SW 1271 (cell line): ENCODE measurements around the gene PPFIA4.

Source experiments
- DNase-seq, 2 experiments: peaks; one replicate each; lab custom pipeline; 2025; lab: John Stamatoyannopoulos, UW

The PPFIA4 gene

DNA sequence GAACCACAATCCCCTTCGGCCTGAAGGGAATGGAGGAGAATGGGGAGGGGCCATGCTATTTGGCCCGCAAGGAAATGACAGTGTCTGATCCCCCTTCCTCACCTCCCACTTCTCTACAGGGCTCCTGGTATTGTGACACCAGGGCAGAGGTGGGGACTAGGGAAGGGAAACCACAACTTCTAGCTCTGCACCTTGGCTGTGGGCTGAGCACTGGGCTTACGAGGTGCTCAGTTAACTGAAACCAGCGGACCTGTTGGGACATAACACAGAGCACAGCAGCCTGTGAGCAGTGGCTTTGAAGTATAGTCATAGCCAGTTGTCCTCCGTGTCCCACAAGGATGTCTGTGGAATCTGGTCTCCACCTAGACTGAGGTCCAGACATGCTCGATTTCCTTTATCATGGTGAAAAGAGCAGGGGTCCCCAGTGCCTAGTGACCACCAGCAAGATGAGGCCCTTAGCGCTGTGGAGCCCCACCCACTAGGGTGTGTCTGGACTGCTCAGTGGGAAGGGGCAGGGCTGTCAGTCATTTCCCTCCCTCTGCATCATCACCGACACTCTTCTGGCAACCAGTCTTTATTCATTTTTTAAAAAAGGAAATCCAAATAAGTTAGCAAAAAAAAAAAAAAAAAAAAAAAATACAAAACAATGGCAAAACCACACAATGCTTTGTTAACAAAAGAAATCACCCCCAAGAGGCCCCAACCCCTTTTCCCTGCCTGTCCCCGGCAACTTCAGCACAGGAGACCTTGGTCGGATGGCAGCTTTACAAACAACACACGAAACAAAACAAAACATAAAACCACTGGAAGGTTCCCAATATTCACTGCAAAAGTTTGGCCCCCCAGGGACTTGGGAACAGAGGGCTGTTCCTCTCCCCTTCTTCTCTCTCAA lies 56.5 kb downstream of the PPFIA4 start:
- no peak for DNase-seq

DNA sequence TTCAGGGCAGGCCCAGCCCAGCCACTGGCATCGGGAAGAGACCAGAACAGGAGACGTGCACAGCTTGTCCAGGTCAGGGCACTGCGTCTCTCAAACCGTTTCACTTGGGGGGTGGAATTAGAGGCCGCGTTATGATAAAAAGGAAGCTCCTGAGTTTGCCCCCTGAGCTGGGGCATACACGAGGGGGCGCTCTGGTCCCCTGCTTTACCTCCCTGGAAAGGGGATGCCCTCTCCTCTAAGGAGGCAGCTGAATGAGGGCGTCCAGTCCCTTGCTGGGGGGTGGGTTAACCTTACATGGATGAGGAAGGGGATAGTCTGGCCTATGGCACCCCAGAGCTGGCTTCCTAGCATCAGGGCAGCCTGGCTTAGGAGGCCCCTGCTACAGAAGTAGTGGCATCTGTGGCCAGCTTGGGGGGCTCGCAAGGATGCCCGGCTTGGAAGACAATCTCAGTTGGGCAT lies 57.2 kb downstream of the PPFIA4 start:
- no peak for DNase-seq

DNA sequence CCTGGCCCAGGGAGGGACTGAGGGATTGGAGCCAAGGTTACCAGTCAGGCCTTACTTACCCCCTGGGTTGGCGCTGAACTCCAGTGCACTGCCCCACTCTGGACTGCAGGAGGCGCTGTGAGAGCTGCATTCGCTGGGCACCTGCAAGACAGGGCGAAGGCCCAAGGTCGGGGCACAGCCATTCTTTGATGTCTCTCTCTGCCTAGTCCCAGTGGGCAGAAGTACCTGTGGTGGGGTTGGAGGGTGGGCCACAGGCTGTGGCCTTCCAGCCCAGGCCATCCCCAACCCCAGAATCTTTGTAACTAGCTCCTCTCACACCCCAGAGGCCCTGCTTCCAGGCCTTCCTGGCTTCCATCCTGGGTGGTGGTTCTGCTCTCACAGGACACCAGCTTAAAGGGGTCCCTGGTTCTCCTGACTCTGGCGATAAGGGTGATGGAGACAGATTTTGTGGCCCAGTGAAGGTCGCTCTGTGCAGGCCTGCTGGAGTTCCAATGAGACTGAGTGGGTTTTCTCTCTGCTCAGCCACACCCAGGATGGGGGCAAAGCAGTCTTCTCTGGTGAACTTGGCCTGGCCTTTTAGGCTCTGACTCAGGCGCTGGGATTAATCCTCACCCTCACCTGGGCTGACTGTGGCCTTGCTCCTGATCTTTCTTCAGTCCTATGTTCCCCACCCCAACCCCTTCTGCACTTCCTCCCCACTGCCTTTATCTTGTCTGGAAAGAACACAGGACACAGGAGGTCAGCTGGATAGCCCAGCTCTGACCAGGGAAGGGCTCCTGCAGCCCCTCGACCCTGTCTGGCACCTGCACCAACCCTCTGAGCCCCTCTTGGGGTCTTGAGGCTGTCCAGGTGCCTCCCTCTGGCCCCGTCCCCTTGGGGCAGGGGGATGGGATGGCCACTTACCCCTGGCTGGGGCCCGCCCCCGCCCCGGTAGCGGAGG lies 58.6 kb downstream of the PPFIA4 start:
- DNase-seq: no peak

DNA sequence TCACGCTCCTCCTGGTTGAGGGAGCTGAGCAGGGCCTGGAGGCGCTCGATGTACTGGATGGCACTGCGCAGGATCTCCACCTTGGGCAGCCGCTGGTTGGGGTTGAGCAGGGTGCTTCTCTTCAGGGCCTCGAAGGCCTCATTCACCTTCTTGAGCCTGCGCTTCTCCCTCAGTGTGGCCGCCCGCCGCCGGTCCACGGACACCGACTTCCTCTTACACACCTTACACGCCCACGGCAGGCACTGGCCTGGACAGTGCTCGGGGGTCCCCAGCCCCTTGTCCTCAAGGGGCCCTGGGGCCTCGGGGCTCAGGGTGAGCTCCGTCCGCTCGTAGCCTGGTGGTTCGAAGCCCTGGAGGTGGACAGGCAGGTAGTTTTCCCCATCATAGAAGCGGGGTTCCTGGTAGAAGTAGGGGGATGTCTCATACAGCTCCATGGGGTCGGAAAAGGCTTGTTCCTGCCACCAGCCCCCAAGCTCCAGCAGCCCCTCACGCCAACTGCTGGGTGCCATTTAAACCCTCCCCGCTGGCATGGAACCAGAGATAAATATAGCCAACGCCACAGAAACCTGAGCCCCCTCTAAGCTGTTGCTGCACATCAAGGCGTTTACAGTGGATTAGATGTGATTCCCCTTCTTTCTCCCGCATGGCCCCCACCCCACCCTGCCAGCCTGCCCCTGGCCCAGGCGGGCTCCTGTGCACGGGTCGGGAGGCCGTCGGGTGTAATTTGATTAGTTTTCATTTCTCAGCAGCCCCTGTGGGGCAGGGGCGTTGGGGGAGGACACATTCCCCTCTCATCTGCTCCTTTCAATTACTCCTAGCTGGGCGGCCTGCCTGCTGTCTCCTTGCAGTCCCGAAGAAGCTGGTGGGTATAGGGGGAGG lies 59.5 kb downstream of the PPFIA4 start, which contains the start of gene MYOG:
Gene MYOG (minus strand): TSS at position 485 of the 879 bp plus-strand sequence. CDS start 51 bp downstream, at position 434.
- DNase-seq: no peak

DNA sequence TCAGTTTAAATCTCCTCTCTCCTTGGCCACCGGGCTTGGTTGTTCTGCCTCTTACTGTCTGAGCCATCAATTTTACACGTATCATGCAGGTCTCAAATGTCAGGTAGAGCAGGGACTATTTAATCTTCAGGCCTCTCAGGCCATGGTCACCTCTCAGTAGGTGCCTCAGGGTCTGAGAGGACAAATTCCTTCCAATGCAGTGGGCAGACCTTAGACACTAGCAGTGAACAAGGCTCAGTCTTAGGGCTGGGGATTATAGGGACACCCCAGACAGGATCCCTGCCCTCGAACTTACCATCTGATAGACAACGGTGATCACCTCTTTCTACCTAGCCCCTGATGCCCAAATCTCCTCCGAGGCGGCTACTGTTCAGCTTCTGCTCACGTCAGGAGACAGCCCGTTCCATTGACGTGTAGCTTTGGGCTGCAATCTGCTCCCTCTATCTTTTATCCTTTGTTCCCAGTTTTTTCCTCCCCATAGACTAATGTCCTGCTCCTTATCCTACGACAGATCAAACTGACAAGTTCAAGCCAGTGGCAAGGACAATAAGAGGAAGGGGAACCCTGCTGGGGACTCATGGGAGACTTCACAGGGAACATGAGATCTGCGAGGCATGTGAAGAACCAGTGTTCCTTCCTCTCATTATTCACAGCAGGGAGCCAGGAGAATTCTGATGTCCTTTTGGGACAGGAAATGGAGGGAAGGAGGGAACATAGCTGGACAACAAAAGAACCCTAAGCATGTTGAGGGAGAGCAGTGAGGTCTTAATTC lies 60.9 kb downstream of the PPFIA4 start:
- no peak for DNase-seq

DNA sequence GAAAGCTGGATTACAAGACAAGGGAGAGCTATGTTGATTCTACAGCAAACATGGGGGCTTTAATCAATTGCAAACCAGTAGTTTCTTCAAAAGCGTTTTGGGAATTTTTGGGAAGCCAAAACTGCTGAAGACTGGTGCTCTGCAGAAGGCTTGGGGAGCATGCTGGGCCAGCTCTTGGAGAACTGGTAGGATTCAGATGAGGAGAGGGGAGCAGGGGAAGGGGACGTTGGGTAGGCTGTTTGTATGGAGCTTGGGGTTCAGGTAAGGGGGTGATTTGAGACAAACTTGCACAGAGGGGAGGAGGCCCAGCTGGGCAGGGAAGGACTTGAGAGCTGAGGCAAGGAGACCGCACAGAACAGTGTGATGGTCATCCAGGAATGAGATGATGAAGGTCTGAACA lies 62.1 kb downstream of the PPFIA4 start:
- DNase-seq: no peak

DNA sequence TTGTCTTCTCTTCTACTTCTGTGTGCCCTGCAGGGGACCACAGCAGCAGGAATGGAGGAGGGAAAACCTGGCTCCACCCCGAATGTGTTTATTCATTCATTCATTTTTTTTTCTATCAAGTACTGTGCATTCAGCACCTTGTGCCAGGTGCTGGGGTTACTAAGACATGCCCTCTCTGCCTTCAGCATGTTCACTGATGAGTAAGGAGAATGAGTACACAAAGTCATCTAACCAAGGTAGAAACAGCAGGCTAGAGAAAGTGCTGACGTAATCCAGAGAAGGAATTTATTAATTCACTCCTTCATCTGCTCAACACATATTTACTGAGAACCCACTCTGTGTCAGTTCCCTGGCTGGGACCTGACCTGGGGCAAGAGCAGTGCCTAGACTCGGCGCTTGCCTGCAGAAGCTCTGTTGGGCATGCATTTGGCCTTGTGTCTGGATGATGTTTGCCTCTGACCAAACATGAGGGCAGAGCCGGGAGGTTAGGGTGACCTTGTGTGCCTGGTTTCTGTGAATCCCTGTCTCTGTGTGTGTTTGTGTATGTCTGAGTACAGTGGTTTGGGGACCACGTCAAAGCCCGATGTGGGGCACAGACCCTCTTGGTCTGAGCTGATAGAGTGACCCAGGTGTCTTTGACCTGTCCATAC lies 62.8 kb downstream of the PPFIA4 start:
- DNase-seq: no peak

DNA sequence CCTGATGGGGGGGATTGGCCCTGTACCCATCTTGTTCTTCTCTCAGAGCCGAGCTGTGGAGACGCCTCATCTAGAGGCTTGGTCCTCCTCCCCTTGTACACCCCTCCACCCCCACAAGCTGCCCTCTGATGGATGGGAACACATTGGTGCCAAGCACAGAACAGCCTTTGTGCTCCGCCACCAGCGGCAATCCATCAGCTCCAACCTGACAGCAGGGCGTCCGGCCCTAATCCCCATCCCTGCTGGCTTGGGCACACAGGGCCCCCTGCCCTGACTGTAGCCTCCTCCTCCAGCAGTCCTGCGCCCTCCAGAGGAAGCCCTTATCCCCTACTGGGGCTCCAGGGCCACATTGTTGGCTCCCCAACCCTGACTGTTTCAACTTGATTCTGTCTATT lies 63.4 kb downstream of the PPFIA4 start:
- DNase-seq: no peak

DNA sequence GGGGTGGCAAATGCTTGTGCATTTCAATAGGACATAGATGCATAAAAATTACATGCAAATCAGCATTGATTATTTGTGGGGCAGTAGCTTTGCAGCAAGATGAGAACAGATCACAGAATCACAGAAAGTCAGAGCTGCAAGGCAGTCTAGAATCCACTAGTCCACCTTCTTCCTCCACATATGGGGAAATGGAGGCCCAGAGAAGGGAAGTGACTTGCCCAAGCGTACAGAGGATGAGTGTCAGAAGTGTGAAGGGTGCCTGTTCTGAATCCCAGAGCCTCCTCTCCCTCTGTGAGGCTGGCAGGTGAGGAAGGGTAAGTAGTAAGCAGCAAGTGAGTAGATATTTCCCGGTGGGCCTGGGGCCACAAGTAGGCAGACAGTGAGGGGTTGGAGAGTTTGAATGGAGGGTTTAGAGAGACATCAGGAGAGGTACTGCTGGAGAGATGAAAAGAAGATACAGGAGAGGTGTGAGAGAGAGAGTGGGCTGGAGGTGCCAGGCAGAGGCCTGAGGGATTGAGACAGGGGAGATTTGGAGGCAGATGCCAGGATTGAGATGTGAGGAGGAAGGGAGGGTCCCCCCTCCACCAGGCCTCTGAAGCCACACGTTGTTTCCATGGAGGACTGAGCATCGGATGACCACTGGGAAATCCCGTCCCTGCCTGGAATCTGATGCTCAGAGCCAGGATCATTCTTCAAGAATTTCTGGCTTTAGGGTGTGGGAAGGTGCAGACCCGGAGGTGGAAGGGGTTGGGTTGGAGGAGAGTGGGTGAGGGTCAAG lies 64.3 kb downstream of the PPFIA4 start:
- DNase-seq: no peak

DNA sequence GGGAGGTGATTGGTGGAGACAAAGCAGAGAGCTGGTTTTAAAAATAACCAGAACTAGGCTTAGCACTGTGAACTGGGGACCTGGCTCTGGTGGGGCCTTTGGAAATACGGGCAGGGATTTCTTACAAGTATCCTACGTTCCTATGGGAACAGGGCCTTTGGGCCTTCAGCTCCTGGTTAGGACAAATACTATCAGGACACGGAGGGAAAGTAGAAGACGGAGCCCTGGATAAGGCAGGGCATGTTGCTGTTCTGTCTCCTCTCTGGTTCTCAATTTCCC lies 64.8 kb downstream of the PPFIA4 start:
- DNase-seq: no peak

DNA sequence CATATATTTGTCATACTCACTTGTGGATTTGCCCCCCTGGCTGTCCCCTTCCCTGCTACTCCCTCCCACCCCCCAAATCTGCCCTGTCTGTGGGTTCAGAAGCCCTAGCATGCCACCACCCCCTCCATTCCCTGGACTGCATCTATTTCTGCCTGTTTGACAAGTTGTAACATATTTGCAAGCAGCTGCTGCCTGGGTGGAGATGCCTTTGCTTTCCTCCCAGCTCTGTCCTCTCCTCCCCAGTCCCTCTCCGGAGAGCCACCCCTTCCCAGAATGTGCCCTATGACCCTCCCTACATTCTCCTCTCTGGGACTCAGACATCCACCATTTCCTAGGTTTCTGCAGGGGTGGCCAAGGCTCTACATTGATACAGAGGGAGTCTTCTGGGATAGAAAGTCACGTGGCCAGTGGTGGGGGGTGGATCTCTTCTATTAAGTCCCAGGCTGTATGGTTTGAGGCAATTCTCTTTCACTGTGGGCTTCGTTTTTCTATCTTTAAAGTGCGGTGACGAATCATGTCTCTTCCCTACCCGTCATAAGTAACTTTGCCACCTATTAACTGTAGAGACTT lies 65.6 kb downstream of the PPFIA4 start:
- DNase-seq: no peak

DNA sequence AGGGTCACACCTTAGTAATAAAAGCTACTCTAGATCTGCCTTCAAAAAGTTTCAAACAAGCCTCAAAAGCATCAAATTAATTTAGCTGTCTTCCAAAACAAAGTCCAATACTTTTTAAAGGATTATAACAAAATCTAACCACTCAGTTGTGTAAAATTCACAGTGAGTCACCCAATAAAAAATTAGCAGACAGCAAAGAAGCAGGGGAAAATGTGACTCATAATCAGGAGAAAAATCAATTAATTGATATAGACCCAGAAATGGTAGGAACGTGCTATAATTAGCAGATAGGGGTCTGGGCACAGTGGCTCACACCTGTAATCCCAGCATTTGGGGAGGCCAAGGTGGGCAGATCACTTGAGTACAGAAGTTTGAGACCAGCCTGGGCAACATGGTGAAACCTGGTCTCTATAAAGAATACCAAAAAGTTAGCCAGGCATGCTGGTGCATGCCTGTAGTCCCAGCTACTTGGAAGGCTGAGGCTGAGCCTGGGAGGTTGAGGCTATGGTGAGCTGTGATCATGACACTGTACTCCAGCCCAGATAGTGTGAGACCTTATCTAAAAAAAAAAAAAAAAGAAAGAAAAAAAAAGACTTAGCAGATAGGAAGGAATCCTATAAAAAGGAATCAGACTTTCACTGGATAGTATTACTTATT lies 67.6 kb downstream of the PPFIA4 start:
- no peak for DNase-seq

DNA sequence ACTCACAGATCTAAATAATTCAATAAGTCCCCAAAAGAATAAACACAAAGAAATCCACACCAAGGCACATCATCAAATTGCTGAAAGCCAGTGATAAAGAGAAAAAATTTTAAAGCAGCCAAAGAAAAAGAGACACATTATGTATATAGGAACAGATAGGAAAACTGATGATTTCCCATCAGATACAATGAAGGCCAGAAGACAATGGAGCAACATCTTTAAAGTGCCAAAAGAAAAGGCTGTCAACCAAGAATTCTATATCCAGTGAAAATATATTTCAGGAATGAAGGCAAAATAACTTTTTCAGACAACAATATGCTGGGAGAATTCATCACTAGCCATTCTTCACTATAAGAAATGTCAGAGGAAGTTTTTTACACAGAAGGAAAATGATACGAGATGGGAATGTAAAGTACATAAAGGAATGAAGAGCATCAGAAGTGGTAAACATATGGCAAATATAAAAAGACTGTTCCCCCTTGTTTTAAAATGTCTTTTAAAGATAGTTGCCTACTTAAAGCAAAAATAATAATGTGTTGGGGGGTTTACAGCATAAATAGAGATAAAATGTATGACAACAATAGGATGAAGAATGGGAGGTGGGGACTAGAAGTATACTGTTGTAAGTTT lies 68.9 kb downstream of the PPFIA4 start:
- no peak for DNase-seq

DNA sequence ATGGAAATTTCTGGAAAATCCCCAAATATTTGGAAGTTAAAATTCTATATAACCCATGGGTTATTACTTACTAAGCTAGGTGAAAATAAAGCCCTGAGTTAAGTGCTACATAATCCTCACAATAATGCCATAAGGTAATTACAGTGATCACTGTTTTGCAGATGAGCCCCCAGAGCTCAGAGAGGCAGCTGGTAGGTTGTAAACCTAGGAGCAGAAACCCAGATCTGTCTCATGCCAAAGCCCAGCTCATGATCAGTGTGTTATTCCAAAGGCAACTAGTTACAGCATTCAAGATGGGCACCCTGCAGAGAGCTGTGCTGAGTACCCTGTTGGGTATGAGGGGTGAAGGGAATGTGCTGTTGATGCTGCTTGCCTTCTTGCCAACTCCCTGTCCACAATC lies 70.3 kb downstream of the PPFIA4 start:
- DNase-seq: no peak

DNA sequence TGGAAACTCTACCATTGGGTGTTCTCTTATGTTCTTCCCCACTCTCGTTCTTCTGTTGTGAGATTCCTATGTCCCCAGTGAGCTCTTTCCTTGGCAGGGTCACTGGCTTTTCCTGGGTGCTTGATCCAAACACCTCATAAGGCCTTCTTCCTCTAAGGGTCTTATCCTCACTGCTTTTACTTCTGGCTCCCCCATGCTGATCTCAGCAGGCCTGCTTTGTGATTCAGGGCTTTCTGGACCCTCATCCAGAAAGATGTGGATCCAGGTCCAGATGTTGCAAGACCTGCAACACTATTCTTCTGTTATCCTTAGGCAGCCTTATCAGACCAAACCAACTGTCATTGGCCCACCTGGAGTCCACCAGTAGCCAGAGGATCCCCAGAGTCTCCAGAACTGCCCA lies 70.7 kb downstream of the PPFIA4 start:
- DNase-seq: no peak

DNA sequence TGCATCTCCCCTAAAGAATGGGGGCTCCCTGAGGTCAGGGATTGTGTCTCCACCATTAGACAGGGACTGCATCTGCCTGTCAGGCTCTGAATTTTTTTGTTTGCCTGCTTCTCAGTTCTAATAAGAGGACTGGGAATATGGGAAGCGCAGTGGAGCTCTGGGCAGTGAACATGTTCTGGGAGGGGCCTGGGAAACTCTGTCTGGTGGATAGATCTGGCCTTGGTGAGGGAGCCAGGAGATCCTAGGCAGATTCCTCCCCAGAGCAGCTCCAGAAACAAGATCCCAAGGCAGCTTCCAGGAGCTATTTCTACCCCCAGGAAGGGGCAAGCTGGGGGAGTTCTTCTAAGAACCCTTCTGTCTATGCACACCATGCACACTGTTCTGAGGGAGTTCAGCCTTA lies 72.2 kb downstream of the PPFIA4 start:
- DNase-seq: no peak

DNA sequence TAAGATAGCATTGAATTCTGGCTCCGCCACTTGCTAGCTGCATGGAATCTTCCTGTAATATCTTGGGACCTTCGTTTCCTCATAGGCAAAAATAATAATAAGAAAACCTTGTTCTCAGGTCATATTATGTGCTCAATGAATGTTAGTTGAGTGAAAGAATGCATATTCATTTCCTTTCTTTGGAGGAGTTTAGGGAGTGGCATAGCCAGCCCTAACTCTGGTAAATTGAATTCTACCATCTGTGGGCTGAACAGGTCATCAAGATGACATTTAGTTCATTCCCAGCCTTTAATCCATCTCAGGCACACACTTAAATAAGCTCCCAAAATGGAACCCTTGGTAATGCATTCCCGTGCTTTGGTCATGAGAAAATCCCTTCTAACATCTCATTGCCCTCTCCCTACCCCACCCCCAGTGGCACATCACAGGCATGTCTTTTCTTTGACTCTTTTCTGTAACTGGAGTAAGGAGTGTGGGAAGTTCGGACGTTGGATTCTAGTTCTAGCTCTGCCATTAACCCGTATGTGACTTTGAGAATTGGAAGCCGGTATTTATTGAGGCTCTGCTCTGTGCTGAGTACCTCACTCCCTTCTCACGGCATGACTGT lies 72.7 kb downstream of the PPFIA4 start:
- DNase-seq: no peak
